Duodenal mucosa (tissue), 2 donors: ENCODE data around the gene TMEM178B.

Source experiments
- H3K27ac ChIP-seq: one replicate; pipeline ENCODE4 v1.7.0; 2013; ENCODE audit warnings: low read depth, low read length
- H3K27me3 ChIP-seq, 2 donors: one replicate each; pipeline ENCODE4 v1.7.0; 2013; ENCODE audit warnings: low read length in 2 of 2, control low read depth in 1 of 2; ENCODE audit not compliant: insufficient read depth in 2 of 2, control insufficient read depth in 1 of 2
- H3K36me3 ChIP-seq, 2 donors: one replicate each; pipeline ENCODE4 v1.7.0; 2013; ENCODE audit warnings: low read length in 2 of 2, control low read depth in 1 of 2; ENCODE audit not compliant: insufficient read depth in 2 of 2, control insufficient read depth in 1 of 2
- H3K4me1 ChIP-seq, 2 donors: one replicate each; pipeline ENCODE4 v1.7.0; 2013; ENCODE audit warnings: low read length in 2 of 2, control low read depth in 1 of 2; ENCODE audit not compliant: insufficient read depth in 2 of 2, control insufficient read depth in 1 of 2
- H3K4me3 ChIP-seq, 2 donors: one replicate each; pipeline ENCODE4 v1.7.0; 2013; ENCODE audit warnings: low read length in 2 of 2, low read depth in 1 of 2
- H3K9ac ChIP-seq, 2 donors: one replicate each; pipeline ENCODE4 v1.7.0; 2013; ENCODE audit warnings: low read length in 2 of 2, low read depth in 1 of 2
- H3K9me3 ChIP-seq, 2 donors: one replicate each; pipeline ENCODE4 v1.7.0; 2013; ENCODE audit warnings: low read length in 2 of 2, control low read depth in 1 of 2; ENCODE audit not compliant: control insufficient read depth in 1 of 2

Gene TMEM178B

DNA sequence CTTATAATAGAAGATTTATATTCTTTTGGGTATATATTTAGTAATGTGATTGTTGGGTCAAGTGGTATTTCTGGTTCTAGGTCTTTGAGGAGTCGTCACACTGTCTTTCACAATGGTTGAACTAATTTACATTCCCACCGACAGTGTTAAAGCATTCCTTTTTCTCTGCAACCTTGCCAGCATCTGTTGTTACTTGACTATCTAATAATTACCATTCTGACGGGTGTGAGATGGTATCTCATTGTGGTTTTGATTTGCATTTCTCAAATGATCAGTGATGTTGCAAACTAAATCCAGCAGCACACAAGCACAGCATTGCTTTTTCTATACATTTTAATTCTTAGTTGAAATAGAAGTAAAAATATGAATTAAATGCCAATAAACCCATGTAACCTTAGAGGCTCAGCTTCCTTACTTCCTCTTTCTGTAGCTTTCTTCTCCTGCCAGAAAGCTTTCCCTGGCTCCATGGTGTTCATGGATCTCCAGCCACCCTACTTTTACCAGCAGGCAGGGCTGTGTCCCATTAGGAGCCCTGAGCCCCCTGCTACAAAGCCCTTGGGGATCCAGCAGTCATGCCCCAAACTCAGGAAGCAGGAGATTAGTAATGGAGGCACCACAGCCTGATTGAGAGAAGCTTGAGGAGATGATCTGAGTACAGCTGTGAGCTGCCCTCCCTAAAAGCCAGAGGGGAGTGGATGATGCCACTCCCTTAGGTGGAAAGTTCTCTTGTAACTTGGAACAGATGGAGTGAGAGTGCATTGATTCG is 158.6 kb downstream of the TMEM178B start:
- Histone ChIP-seq H3K9me3 (no peaks in the 10 kb centered on the region), H3K27me3 (no peaks in the 10 kb centered on the region), H3K36me3 (no peaks in the 10 kb centered on the region), H3K4me3 (no peak overlapping the region), H3K9ac (no peak overlapping the region), H3K4me1 (peaks cover 0 to 8% of the 10 kb centered on the region in 2 donors), H3K27ac (no peak overlapping the region)

DNA sequence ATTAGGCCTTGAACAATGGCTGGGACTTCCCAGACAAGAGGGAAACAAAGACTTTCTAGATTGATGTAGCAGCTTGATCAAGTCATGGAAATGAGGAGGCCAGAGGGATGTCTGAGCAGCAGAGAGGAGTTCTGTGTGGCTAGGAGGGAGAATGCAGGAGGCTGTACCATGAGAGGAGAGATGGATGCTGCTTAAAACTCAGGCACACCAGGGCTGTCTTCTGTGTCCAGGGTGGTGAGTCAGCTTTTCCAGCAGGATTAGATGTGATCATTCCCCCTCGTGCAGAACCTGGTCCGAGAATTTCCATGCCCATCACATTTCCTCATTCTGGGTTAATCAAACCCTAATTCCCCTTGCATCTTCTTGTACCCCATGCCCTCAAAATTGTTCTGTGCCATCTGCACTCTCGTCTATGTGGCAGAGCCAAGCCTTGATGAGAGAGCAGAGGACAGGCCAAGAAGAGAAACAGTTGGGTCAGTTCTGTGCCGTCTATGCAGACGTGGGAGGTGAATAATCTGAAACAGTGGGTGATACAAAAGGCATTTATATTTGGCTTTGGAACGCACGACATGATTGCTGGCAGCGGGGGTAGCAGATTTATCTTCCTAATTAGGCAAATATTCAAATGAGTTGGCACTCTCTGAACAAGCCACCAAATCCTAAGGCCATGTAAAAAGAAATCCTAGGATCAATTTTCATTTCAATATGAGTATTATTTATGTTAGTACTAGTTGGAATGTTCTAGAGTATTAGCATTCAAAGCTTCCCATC is 160.7 kb downstream of the TMEM178B start:
- Histone ChIP-seq H3K27ac (no peak overlapping the region), H3K9ac (no peak overlapping the region), H3K4me1 (peaks cover 0 to 8% of the 10 kb centered on the region in 2 donors), H3K36me3 (no peaks in the 10 kb centered on the region), H3K27me3 (no peaks in the 10 kb centered on the region), H3K4me3 (no peak overlapping the region), H3K9me3 (no peaks in the 10 kb centered on the region)

DNA sequence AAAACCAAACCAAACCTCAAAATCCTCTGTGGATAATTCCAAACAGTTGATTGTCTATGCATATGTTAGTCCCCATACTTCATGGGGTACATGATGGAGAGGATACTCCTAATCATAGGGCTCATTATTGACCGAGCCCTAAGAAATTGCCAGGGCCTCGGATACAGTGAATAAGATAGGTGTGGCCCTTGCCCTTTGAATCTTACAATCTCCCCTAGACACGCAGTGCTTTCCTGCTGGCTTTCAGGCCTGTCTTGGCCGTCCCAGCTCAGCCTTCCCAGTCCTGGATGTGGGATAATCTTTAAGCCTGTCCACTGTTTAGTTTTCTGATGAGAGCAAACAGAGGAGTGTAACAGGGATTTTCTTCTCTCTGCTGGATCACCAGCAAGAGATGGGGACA is 161.8 kb downstream of the TMEM178B start:
- Histone ChIP-seq H3K27me3 (no peaks in the 10 kb centered on the region), H3K36me3 (no peaks in the 10 kb centered on the region), H3K27ac (no peak overlapping the region), H3K9me3 (no peaks in the 10 kb centered on the region), H3K9ac (no peak overlapping the region), H3K4me3 (no peak overlapping the region), H3K4me1 (peaks cover 0 to 8% of the 10 kb centered on the region in 2 donors)

DNA sequence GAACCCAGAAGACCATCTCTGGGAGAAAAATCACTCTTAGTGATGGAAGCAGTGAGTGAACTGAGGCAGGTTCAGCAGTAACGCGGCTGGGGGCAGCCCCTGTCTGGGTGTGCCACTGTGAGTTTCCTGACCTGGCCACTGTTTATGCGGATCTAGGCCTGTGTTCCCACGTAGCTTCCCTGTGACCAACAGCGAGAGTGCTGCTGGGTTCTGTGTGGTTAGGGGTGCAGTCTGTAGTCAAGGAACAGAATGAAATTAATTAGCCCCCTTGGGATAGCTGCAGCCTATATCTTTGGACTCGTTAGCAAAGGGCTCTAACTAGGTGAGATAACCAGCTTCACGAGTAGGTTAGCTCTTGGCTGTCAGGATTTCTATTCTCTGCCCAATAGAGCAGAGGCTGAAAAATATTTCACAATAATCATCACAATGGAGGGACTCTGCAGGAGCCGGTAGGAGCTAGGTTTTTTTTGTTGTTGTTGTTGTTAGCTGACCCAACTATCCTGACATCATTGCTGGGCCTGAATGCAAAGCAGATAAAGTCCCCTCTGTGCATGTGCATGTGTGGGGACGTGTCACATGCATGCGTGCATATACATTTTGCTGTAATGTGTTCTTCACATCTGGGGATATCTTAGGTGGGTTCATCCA is 164.9 kb downstream of the TMEM178B start:
- Histone ChIP-seq H3K9ac (no peak overlapping the region), H3K36me3 (no peaks in the 10 kb centered on the region), H3K4me3 (no peak overlapping the region), H3K4me1 (peaks cover 0 to 8% of the 10 kb centered on the region in 2 donors), H3K27ac (no peak overlapping the region), H3K9me3 (no peaks in the 10 kb centered on the region), H3K27me3 (no peaks in the 10 kb centered on the region)

DNA sequence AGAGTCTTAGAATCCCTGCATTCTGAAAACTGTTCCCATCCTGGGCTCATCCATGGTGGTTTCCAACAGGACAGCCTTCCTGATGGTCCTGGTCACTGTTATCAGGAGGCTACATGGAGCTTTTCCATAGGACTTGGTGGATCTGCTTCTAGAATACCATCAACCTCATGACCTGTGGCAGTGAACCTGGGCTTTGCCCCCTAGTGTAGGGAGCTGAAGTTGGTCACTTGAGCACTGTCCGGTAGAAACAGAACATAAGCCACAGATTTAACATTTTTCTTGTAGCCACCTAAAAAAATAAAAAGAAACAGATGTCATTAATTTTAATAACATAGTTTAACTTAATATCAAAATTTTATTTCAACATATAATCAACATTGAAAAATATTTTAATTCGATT is 165.8 kb downstream of the TMEM178B start:
- H3K27me3 ChIP-seq: no peaks in the 10 kb centered on the region

DNA sequence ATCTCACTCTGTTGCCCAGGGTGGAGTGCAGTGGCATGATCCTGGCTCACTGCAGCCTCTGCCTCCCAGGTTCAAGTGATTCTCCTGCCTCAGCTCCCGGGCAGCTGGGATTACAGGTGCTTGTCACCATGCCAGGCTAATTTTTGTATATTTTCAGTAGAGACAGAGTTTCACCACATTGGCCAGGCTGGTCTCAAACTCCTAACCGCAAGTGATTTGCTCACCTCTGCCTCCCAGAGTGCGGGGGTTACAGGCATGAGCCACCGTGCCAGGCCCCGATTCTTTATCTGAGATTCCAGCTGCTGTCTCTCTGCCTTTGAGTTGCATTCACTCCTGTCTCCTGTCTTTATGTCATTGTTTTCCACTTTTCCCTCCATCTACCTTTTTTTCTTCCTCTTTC is 168.7 kb downstream of the TMEM178B start:
- Histone ChIP-seq H3K9ac (no peak overlapping the region), H3K4me3 (no peak overlapping the region), H3K4me1 (no peaks in the 10 kb centered on the region), H3K36me3 (no peaks in the 10 kb centered on the region), H3K9me3 (no peaks in the 10 kb centered on the region), H3K27me3 (no peaks in the 10 kb centered on the region), H3K27ac (no peak overlapping the region)

More for the DNA sequence above, 165.8 kb downstream of the TMEM178B start:
- peaks cover 0 to 8% of the 10 kb centered on the region in 2 donors for H3K4me1 ChIP-seq
- H3K4me3 ChIP-seq: no peak overlapping the region
- no peaks in the 10 kb centered on the region for H3K9me3 ChIP-seq
- no peak overlapping the region for H3K27ac ChIP-seq
- H3K9ac ChIP-seq: no peak overlapping the region
- H3K36me3 ChIP-seq: no peaks in the 10 kb centered on the region

DNA sequence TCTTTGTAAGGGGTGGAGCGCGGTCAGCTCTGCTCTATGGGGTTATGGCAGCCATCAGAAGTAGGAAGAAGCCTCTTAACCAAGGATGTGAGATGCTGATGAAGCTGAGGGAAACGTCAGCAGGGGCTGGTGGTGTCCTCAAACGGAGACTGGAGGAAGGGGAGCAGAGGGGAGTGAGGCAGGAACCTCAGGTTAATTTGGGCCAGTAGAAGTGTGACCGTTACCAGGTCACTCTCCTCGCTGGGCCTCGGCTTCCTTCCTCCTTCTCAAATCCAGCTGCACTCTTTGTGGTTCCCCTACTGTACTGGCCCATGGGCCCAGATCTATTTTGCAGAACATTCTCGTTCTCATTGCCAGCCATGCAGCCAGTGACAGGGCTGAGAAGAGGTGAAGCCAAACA is 169.5 kb downstream of the TMEM178B start:
- Histone ChIP-seq H3K9ac (no peak overlapping the region), H3K27me3 (no peaks in the 10 kb centered on the region), H3K9me3 (no peaks in the 10 kb centered on the region), H3K27ac (no peak overlapping the region), H3K4me3 (no peak overlapping the region), H3K4me1 (no peaks in the 10 kb centered on the region), H3K36me3 (no peaks in the 10 kb centered on the region)

DNA sequence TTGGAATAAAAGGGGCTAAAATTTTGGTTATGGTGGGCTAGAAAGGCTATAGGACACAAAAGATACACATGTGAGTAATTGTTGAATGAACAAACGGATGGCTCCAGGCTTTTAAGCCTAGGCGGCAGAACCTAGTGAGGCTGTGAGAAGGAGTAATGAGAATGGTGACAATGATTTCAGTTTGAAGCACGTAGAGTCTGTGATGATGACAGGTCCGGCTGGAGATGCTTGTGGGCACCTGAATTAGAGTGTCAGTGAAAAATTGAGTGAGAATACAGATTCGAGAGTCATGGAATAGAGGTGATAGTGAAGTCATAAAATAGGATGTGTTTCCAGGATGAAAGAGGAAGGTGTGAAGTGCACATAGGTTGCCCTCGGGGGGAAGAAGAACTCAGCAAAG is 170.6 kb downstream of the TMEM178B start:
- H3K4me1 ChIP-seq: no peaks in the 10 kb centered on the region
- H3K9ac ChIP-seq: no peak overlapping the region
- no peaks in the 10 kb centered on the region for H3K36me3 ChIP-seq
- no peak overlapping the region for H3K27ac ChIP-seq
- H3K27me3 ChIP-seq: no peaks in the 10 kb centered on the region
- no peaks in the 10 kb centered on the region for H3K9me3 ChIP-seq
- no peak overlapping the region for H3K4me3 ChIP-seq

DNA sequence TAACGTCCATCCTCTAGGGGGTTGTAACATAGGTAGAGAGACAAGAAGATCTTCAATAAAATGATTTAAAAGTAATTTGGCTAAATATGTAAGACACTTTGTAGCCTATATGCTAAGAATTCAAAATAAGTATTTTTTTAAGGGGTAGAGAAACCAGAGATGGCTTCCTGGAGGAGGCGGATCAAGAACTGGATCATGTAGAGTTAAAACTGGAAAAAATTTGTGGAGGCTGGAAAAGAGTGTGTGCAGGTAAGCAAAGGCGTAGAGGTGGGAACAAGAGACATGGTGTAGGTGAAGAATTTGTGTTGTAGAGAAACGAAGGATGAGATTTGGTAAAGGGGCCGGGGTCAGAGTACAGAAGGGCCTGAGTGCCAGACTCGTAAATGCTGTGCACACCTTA is 172.6 kb downstream of the TMEM178B start:
- H3K4me1 ChIP-seq: no peaks in the 10 kb centered on the region
- H3K4me3 ChIP-seq: no peak overlapping the region
- H3K9me3 ChIP-seq: no peaks in the 10 kb centered on the region
- H3K36me3 ChIP-seq: no peaks in the 10 kb centered on the region
- no peaks in the 10 kb centered on the region for H3K27me3 ChIP-seq
- no peak overlapping the region for H3K9ac ChIP-seq
- H3K27ac ChIP-seq: no peak overlapping the region

DNA sequence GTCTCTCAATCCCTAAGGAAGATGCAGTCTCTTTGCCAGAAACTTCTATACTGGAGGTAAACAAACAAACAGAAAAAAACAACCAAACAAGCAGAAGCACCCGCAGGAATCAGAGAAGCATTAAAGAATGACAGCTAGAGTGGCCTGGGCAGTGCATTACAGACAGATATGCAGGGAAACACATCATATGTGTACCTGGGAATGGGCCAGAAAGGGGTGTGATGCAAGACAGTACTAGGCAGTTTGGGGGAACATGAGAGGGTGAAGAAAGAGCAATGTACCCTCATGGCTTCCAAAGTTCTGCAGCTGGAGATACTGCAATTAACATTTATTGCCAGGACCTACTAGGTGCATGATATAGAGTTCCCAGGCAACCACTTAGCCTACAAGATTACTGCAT is 177.3 kb downstream of the TMEM178B start:
- Histone ChIP-seq H3K27ac (no peak overlapping the region), H3K27me3 (no peaks in the 10 kb centered on the region), H3K9me3 (no peaks in the 10 kb centered on the region), H3K9ac (no peak overlapping the region), H3K4me3 (no peak overlapping the region), H3K4me1 (no peaks in the 10 kb centered on the region), H3K36me3 (no peaks in the 10 kb centered on the region)
